HepG2 (cell line): ENCODE results near the gene IFT172. TPM values are rescaled to one million over a fixed set of nuclear protein-coding genes. Genes with fewer than 3 reads are reported as not detected.

Experiments used
- BRCA1 ChIP-seq: sonication (generic); formaldehyde crosslinking; IDR thresholded peaks from 2 replicates; pipeline ENCODE4 v1.4.0; 2020; ENCODE audit warnings: missing genetic modification reagents
- ELF1 ChIP-seq: sonication (generic); formaldehyde crosslinking; IDR thresholded peaks from 2 replicates; pipeline ENCODE4 v1.4.0; 2020; ENCODE audit warnings: missing genetic modification reagents
- ESRRA ChIP-seq: sonication (generic); formaldehyde crosslinking; IDR thresholded peaks from 2 replicates; pipeline ENCODE4 v1.5.1; 2020; ENCODE audit warnings: mild to moderate bottlenecking, low read depth, missing genetic modification reagents
- HOMEZ ChIP-seq: IDR thresholded peaks from 2 replicates; pipeline ENCODE4 v1.6.1; 2016; ENCODE audit warnings: low read depth
- IKZF5 ChIP-seq: IDR thresholded peaks from 2 replicates; pipeline ENCODE4 v1.6.1; 2018; ENCODE audit warnings: missing genetic modification reagents, mild to moderate bottlenecking, missing compliant biosample characterization
- MXI1 ChIP-seq: IDR thresholded peaks from 3 replicates; pipeline ENCODE4 v1.6.1; 2012; ENCODE audit warnings: low read depth, low read length, inconsistent platforms, borderline replicate concordance
- NFYC ChIP-seq: IDR thresholded peaks from 2 replicates; pipeline ENCODE4 v1.6.1; 2016; ENCODE audit warnings: missing genetic modification reagents, missing compliant biosample characterization
- PTBP1 ChIP-seq: fragments of 200-400 bp; formaldehyde crosslinking; IDR thresholded peaks from 2 replicates; pipeline ENCODE4 v1.6.1; 2018; ENCODE audit warnings: low read length, low read depth; ENCODE audit not compliant: poor library complexity, severe bottlenecking
- SNAPC5 ChIP-seq: sonication (generic); formaldehyde crosslinking; IDR thresholded peaks from 2 replicates; pipeline ENCODE4 v1.8.1; 2023; ENCODE audit warnings: mild to moderate bottlenecking, missing genetic modification reagents, borderline replicate concordance
- TBL1XR1 ChIP-seq: fragments of 150-350 bp; IDR thresholded peaks from 2 replicates; pipeline ENCODE4 v1.6.1; 2014; ENCODE audit warnings: borderline replicate concordance, low read length; ENCODE audit not compliant: partially characterized antibody
- TCF7L2 ChIP-seq: IDR thresholded peaks from 2 replicates; pipeline ENCODE4 v1.6.1; 2011; ENCODE audit warnings: mild to moderate bottlenecking, low read depth, low read length, moderate library complexity
- TFDP1 ChIP-seq: IDR thresholded peaks from 2 replicates; pipeline ENCODE4 v1.6.1; 2016; ENCODE audit warnings: missing compliant biosample characterization, missing genetic modification reagents, borderline replicate concordance
- ZBTB4 ChIP-seq: sonication (generic); formaldehyde crosslinking; IDR thresholded peaks from 2 replicates; pipeline ENCODE4 v1.4.0; 2020; ENCODE audit warnings: missing genetic modification reagents, mild to moderate bottlenecking, borderline replicate concordance
- ZGPAT ChIP-seq: IDR thresholded peaks from 2 replicates; pipeline ENCODE4 v1.6.1; 2016; ENCODE audit warnings: mild to moderate bottlenecking
- ZKSCAN1 ChIP-seq: fragments of 150-350 bp; IDR thresholded peaks from 2 replicates; pipeline ENCODE4 v1.6.1; 2014; ENCODE audit warnings: low read length
- ZNF224 ChIP-seq: sonication (generic); formaldehyde crosslinking; IDR thresholded peaks from 2 replicates; pipeline ENCODE4 v1.5.0; 2020; ENCODE audit warnings: mild to moderate bottlenecking, missing genetic modification reagents
- ZNF501 ChIP-seq: sonication (generic); formaldehyde crosslinking; IDR thresholded peaks from 2 replicates; pipeline ENCODE4 v1.5.1; 2020; ENCODE audit warnings: mild to moderate bottlenecking, moderate library complexity, missing genetic modification reagents
- polyA plus RNA-seq, 8 experiments: library from polyadenylated mRNA; depleted of rRNA in 3 of 8; stranded (reverse) in 7 of 8; unstranded in 1 of 8; fragments of >200 nt; fragmentation: Illumina TruSeq in 4 of 8; extraction: Trizol in 4 of 8; gene quantifications; 2 replicates each; pipeline versions ENCODE4 v1.2.1 to v1.2.3, GENCODE V29; 2011 to 2016; ENCODE audit warnings: low read depth in 4 of 8, missing spikeins in 1 of 8, mixed read lengths in 1 of 8; ENCODE audit not compliant: insufficient read depth in 1 of 8
- total RNA-seq, 5 experiments: library from RNA; depleted of rRNA; stranded (reverse); fragments of >200 nt; fragmentation: Illumina TruSeq; extraction: Trizol; gene quantifications; 2 replicates each; pipeline ENCODE4 v1.2.3, GENCODE V29; 2016; ENCODE audit warnings: low read depth in 1 of 5

Gene IFT172
- total and polyA plus RNA-seq, 2 of the 13 experiments (the other 11 are each of a cell fraction or from before 2014, with no cell fraction given) = 21.6 to 35.7 TPM

GRCh38 chr2:27496357-27497287, 7.1 kb upstream of the IFT172 start, which contains the start of gene GCKR (continued):
- peak; percentile 60; the same call in 1 of the 2 replicates for TF ChIP-seq ELF1 (CRISPR knock-in tag)
- TF ChIP-seq ZNF501 = peak; percentile 100
- peak; percentile 92 for TF ChIP-seq ESRRA (CRISPR knock-in tag)
- 0 out of 2 replicates have a peak, but pooled peaks have one; percentile 59 for TF ChIP-seq SNAPC5 (CRISPR knock-in tag)
- no peak for TF ChIP-seq TCF7L2
- TF ChIP-seq ZKSCAN1 = peak; percentile 97
- TF ChIP-seq PTBP1 = no peak
- peak; percentile 90; the same call in 1 of the 2 replicates for TF ChIP-seq BRCA1 (CRISPR knock-in tag)
- TF ChIP-seq ZNF224 (CRISPR knock-in tag) = 0 out of 2 replicates have a peak, but pooled peaks have one; percentile 73
- TF ChIP-seq ZGPAT (CRISPR knock-in tag) = peak; percentile 85
- TF ChIP-seq TFDP1 (CRISPR knock-in tag) = peak; percentile 52; the same call in 1 of the 2 replicates
- TF ChIP-seq IKZF5 = peak; percentile 93
- TF ChIP-seq TBL1XR1 = peak; percentile 19
- no peak for TF ChIP-seq NFYC (CRISPR knock-in tag)
- peak; percentile 58; the same call in 1 of the 3 replicates for TF ChIP-seq MXI1
- TF ChIP-seq ZBTB4 (CRISPR knock-in tag) = peak; percentile 89; the same call in 1 of the 2 replicates
- no peak for TF ChIP-seq HOMEZ (CRISPR knock-in tag)
